Measurements from ENCODE around the gene RAB19.
"Not testable (repeated sequence)": the region's sequence is repeated elsewhere in the genome, so short reads cannot be mapped to it uniquely, and the experiment has no call there.

The RAB19 gene

DNA sequence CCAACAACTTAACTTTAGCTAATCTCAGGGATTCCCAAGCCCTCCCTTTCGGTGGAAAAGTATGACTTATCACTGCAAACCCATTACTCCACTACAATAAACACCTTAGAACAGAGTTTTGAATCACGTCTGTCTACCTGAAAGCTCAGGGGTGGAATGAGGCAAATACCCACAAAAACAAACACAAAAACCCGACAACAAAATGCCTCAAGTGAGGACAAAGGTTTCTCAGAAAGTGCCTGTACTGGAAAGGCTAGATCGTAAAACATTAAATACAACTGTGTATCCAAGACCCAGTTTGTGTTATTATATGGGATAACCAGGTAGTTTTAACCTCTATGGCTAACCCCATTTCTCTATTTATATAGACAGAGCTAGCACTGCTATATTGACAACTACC, 49.4 kb downstream of the RAB19 start:
- no peak for DNase-seq (ENCODE audit: low spot score)

- DNase-seq (ENCODE audit: low spot score), result not testable (repeated sequence)
Measured at GRCh38 chr7:140453785-140454656, 50.2 kb downstream of the RAB19 start.

DNA sequence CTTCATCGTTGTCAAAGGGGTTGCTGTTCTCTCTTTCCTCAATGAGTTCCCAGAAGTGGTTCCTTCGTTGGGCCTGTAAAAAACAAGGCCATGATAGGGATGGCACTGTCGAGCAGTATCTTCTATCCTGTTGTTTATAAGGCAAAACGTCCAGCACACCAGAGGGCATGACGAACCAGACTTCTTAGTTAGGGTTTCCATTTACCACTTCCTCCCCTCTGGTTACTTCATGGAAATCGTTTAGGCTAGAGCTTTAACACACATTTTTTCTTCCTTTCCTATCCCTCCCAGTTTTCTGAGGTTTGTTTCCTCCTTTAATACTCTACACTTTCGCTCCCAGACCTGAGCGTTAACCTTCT, 50.8 kb downstream of the RAB19 start:
- DNase-seq (ENCODE audit: low spot score), result no peak

DNA sequence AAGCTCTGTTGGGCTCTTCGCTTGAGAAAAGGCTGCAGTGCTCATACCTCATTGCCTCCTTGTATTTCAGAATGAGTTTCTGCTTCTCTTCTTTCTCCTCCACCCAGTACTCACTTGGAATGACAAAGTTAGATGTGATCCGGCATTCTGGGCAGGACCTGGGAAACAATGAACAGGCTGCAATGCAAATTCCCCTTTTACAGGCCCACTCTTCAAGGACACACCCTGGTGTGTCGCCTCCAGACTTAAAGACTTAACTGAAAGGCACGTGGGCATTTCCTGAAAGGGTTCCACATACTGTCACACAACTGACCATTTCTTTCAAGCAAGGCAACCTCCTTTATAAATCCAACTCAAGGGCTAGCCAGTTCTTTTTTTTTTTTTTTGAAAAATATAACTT, 51.9 kb downstream of the RAB19 start:
- no peak for DNase-seq (ENCODE audit: low spot score)

- no peak for DNase-seq (ENCODE audit: low spot score)
Measured at GRCh38 chr7:140456551-140457051, 52.7 kb downstream of the RAB19 start.

GRCh38 chr7:140458201-140458600, 54.3 kb downstream of the RAB19 start:
- no peak for DNase-seq (ENCODE audit: low spot score)

DNA sequence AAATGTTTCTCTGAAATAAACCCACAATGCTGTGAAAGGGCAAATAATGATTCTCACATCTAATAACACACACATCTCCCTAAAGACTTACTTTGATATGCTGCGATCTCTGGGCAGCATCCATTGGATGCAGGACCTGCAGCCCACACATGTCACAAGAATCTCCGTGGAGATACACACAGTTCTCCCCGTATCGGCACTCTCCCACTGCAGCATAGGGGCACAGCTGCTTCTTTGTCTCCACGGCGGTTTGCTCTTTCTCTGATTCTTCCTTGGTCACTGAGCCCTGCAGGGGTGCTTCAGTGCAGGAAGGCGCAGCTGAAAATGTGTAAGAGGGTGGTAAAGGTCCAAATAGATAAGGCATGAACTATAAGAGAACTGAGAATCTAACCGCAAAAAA, 55.1 kb downstream of the RAB19 start:
- no peak for DNase-seq (ENCODE audit: low spot score)

GRCh38 chr7:140463111-140463510, 59.3 kb downstream of the RAB19 start:
- no peak for DNase-seq (ENCODE audit: low spot score)

GRCh38 chr7:140475747-140476333, 72.0 kb downstream of the RAB19 start:
- DNase-seq (ENCODE audit: low spot score), result peak; percentile 60

- no peak for DNase-seq (ENCODE audit: low spot score)
Measured at GRCh38 chr7:140476698-140477261, 72.9 kb downstream of the RAB19 start.

Small RNA genes lying within 50 kb of the gene (small RNA-seq; reads per million reads assigned to genes)
- gene RNA5SP247, result 0 reads per million in 2 experiments
- 42.8 to 161 reads per million in 2 experiments for gene RNA5SP248
